ENCODE results near the gene RIPOR2.

RIPOR2 gene

DNA sequence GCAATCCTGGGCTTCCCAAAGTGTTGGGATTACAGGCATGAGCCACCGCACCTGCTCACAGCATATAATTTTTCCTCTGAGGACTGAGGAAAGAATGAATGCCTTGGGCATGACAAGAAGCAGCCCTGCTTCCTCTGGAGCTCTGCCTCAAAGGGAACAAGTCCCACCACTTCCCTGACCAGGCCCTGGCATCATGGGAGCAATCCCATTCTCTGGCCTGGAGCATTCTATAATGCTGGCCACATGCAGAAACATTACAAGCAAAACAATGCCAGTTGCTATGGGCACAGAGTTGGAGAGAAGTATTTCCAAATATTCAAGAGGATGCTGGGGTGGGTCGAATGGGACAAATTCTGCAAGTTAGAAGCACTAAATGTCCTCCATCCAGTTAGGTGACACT lies 95.6 kb downstream of the RIPOR2 start:
- no peak for DNase-seq

DNA sequence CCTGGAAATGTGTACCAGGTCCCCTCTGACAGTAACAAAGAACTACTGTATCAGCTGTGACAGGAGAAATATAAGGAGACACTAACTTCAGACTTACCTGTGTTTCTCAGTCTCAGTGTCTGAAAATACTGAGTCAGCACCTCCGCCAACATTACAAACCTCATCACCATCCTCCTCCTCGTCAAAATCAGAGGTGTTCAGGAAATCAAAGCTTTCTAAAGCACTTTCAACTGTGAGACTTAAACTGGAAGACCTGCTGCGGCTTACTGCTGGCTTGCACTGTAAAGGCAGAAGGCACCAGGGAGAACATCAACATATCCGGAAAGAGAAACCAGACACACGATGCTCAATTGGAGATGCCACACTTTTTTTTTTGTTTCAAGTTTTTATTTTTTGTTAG lies 96.8 kb downstream of the RIPOR2 start:
- DNase-seq, result no peak

DNA sequence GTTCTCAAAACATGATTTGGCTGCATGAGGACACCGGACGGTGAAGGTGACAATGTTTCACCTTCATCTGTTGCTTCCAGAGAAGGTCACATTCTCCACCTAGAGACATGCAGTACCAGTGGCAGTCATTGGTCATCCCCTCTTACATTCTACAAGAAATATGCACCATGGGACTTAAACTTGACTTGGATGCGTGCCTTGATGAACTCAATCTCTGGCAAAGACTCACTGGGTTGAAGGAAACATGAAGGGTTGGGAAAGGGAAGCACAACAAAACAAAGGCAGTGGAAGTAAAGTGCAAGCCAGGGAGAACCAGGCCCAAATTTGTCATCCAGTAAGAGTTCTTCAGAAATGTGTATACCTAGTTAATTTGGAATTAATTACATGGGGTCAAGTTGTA lies 97.7 kb downstream of the RIPOR2 start:
- no peak for DNase-seq

DNA sequence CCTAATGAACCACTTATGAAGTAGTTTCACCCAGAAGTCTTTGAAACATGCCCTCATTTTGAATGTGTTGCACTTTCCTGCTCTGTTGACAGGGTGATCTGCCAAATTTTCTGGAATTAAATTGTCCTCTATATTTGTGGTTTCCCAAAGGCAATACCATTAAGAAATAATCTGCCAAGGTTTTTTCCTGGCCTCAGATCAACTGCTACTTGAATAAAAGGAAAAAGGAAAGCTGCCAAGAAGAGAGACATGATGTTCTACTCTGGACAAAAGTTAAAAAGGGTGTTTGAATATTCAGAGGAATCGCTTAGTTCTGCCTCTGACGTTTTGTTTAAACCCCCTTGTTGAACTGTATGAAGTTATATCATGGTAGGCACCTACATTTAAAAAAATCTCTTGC lies 99.7 kb downstream of the RIPOR2 start:
- DNase-seq, result no peak

DNA sequence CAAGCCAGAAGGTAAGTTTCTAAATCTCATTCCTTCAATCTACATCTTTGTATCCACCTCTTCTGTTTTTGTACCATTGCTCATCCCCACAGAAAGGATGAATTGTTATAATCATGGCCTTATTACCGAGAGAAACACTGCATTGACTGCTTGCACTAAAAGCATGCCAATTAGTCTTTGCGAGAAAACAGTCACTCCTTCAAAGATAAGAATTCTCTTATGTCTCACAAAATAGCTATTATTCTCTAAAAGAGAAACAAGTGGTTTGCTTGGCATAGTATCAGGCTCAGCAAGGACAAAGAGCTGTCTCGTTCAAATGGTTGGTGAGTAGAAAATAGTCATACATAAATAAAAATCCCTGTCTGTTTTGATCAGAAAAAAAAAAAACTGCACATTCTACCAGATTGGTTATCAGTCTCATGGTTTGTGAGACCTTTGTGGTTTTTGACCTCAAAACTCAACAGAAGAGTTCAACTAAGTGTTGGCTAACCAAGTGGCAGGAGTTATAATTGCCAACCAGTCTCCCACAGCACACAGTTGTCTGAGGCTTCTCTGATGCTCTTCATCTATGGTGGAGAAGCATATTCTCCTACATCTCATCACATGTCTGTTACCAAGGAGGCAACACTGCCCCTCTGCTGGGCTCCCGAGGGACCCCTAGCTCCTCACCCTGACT lies 101.9 kb downstream of the RIPOR2 start:
- no peak for DNase-seq

DNA sequence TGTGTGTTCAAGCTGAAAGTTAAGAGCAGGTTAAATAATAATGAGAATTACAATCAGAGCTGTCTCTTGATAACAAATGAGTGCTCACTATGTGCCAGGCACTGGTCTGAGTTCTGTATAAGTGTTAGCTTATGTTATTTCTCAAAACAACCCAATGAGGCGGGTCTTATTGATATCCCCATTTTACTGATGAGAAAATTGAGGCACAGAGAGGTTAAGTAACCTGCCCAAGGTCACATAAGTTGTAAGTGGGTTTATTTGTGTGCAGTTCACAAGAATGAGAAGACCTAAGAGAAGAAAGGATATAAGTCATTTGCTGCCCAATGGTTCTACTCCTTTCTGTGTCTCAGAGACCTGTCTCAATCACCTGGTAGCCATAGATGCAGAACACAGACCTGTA lies 103.0 kb downstream of the RIPOR2 start:
- DNase-seq, result no peak

DNA sequence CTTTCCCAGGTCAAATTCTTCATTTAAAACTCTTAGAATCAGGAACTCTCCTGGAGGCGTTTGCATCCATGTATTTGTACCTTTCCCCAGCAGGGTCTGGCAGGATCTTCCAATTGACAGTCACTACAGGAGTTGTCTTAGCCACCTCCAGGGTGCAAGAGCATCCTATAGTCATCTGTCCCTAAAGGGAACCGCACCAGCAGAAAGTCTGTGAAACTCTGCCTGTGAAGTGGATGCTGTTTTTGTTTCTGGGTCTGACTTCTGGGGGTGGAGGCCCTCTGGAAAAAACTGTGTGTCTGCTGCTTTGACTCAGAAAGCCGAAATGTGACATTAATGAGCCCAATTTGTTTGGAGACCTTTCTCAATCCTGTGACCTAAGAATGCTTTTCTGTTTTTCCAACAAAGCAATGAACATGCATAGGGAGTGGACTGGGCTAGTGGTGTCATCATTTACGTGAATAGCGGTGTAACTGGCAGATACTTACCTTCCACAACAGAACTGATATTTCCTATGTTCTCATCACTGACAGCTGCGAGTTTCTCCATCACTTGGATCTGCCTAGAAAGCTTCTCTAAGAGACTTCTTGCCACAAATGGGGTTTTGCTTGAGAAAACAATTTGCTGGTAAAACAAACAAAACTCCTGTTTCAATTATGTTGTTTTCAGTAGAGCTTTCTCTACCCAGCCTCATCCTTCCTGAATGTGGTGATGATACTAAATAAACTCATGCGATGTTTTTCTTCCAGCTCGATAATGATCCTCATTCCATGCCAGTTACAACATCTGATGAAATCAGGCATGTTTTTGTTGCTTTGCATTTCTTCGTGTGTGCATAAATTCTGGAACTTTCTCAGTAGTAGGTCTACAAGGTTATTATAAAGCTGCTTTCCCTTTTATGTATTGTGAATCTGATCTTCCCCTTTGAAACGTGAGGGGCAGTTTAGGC lies 103.7 kb downstream of the RIPOR2 start:
- no peak for DNase-seq

DNA sequence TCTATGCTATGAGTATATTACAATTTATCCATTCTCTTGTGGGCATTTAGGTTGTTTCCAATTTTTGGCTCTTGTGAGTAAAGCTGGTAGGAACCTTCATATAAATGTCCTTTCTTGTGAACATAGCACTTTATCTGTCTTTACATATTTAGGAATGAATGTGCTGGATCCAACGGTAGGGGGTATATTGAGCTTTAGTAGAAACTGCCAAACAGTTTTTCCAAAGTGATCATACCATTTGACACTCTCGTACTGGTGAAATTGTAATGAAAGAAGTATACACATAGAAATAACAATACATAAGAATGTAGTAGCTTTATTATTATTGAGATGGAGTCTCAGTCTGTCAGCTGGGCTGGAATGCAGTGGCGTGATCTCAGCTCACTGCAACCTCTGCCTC lies 106.1 kb downstream of the RIPOR2 start:
- DNase-seq, result no peak

DNA sequence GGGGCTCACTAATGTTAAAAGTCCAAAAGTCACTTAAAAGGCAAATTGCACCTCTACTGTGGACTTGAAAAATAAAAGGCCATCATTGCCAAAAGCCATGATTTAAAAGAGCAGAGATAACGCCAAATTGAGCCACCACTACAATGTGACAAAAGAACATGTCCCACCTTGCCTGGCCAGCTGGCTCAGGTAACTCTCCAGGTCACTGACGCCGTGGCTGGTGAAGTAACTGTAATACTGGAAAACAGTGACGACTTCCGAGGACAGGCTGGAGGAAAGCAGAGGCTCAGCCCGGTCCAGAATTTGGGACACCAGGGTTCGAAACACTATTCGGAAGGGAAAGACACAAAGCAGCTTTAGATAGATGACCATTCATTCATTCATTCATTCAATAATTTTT lies 107.8 kb downstream of the RIPOR2 start:
- DNase-seq, result no peak

DNA sequence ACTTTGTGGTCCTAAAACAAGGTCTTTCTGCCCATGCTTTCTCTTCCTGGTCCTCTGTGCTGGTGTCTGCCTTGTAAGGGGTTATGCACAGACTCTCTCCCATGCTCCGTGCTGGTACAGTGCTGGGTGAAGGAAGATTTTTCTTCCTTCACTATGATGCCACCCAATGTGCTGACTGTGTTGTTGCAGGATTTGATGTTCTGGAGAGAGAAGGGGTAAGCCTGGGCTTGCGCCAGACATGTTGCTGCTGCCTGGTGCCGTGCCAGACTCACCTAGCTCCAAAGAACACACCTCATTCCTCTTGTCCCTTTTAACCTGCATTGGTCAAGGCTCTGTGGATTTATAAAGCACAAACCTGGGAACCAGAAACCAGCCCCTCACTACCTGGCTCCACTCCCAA lies 108.6 kb downstream of the RIPOR2 start:
- peak in 1 of 2 experiments; percentile 12 for DNase-seq

DNA sequence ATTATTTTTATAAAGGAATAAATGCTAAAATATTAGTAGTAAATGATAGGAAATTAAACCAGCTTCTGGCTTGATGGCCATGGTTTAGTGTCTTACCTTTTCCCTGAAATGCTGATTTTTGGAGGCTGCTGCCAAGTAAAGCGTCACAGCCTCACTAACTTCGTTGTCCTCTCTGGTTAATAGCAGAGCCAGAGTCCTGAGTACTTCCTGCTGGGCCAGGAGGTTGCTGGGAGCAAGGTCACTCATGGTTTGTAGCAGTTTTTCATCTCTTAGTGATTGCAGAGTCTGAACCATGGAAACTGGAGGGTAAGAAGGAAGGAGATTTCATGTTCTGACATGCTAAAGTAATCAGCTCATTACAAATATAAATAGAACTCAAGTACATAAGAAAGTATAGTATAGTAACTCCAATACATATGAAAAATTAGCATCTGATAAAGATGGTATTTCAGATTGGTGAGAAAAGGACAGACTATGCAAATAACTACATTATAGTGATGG lies 110.6 kb downstream of the RIPOR2 start:
- no peak for DNase-seq

DNA sequence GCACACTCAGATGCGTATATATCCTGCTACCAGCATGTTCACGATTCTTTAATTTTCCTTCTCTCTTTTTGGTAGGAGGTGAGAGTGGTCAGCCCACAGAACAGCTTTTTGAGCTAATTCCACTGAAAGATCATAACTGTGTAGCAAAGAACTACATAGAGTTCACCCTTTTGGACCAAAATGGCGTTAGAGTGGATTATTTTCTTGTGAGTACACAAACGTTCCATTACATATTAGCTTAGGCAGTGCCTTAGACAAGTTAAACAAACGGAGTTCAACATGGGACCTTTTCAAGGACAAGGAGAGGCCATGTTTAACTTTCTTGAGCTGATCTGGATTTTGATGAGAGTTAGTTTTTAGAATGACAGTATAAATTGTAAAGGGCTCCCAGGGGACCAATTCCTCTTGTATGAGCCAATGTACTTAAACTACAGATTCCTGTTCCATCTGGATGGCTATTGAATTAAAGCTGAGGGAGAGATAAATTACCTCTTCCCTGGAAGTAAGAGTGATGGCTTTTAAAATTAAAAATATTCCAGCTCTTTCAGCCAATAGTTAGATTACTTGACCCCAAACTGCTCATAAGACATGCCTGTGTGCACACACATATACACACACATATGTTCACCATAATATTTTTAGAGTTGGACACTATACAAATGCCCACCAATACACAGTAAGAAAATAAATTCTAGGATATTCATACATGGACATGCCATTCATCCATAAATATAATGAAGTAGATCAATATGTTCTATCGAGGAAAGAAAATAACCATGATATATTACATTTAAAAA lies 111.4 kb downstream of the RIPOR2 start:
- DNase-seq, result peak; percentile 48 to 87

DNA sequence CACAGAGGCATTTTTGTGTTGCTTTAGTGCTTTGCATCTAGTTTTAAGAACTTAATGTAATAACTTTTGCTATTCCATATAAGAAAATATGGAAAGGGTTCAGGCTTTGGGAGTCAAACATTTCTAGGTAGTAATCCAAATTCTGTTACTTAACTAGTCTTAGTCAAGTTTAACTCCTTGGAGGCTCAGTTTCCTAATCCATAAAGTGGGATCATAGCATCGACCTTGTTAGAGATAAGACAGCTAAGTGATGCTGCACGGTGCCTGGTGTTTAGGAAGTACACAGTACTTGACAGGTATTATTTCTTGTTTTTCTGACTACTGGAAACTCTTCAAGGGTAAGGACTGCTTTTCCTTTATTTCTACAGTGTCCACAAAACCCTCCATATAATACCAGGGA lies 112.6 kb downstream of the RIPOR2 start:
- no peak for DNase-seq

DNA sequence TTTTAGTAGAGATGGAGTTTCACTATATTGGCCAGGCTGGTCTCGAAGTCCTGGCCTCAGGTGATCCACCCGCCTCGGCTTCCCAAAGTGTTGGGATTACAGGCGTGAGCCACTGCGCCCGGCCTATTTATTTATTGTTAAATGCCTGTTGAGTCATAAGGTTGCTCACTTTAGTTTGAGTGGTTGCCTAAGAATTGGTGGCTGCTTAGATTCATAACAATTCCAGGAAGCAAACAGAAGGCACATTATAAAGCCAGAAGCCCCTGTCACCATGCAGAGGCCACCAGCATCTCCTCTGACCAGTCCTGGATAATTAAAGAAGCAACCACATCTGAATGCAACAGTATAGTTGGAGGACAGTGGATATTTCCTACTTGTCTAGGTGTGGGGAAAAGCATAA lies 113.1 kb downstream of the RIPOR2 start:
- DNase-seq, result no peak

DNA sequence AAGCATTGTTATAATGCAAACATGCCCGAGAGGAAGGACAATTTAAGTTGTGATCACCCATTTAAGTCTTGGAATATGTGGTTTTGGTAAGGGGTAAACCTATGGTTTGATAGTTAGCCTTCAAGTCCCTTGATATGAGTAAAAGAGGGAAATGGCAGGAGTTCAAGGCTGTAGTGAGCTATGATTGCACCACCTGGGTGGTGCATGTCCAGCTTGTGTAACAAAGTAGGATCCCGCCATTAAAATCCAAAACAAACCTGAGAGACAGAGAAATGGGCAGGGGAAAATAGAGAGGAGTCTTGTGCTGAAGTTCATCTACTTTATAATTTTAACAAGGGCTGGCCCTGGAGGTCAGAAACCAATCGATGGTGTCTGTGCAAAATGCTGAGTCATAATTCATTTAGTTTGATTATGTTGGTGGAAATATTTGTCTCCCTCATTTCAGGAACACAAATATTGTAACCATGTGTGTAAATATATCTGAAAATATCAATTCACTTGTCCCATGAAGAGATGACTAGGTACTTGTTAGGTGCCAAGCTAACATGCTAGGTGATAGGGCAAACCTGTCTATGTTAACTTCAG lies 113.8 kb downstream of the RIPOR2 start:
- DNase-seq, result no peak

DNA sequence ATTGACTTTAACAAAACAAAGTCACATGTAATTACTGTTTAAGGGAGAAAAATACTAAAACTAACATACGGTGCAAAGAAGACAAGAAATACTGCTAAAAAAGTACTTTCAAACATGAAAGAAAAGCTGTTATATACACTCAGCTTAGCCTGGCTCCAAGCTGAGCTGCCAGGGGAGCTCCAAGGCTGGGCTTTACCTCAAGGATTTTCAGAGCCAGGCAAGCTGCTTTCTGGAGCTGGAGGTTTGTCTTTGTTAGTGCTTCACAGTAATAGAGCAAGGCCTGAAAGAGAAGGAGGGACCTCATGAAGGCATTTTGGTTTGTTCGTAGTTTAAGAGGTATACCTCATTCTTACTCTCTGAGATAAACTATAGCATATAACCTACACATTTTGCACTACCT lies 117.4 kb downstream of the RIPOR2 start:
- no peak for DNase-seq

DNA sequence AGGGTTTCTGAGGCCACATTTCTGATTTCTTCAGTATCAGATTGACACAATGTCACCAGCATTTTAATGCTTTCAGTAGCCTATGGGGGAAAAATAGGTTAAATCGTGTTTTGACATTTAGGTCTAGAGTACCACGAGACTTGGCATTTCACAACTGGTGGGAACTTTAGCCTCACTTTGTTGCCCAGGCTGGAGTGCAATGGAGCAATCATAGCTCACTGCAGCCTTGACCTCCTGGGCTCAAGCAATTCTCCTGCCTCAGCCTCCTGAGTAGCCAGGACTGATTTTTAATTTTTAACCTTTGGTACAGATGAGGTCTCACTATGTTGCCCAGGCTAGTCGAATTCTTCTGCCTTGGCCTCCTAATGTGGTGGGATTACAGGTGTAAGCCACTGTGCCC lies 126.0 kb downstream of the RIPOR2 start:
- DNase-seq, result no peak

DNA sequence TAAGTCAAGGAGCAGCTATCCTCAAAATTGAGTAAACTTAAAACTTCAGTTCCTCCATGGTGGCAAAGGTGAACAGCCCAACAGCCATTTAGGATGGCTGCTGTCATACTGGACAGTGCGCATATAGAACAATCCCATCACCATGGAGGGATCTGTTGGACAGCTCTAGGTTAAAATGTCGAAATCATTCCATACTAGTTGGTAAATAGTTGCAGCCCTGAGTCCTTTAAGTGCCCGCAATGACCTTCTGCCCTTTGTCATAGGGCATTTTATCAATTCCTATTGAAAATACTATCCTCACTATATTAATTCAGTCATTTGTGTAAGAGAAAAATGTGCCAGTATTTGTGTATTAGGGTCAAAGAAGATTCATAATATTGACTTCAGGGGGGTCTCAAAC lies 128.2 kb downstream of the RIPOR2 start:
- DNase-seq, result no peak

DNA sequence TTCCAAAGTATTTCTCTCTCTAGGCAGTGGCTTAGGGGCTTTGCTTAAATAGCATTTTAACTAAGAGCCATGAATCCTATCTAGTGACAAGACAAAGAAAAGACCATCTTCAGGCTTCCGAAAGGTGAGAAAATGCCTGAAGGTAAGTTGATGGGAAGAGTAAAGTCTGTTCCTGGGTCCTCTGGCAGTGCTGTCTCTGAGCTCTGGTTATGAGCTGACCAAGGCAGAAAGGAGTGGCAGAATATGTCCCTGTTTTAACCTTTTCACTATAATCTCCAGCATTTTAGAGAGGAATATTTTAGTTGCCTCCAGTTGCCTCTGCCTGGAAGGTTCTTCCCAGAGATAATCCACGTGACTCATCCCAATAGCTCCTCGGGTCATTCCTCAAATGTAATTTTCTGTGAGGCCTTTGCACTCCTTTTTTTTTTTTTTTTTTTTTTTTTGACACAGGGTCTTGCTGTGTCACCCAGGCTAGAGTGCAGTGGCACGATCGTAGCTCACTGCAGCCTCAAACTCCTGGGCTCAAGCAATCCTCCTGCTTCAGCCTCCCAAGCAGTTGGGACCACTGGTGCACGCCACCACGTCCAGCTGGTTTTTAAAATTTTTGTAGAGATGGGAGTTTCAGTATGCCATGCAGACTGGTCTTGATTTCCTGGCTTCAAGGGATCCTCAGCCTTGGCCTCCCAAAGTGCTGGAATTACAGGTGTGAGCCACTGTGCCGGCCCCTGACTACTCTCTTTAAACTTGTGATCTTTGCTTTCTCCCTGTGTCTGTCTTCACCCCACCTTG lies 133.3 kb downstream of the RIPOR2 start:
- DNase-seq, result no peak

DNA sequence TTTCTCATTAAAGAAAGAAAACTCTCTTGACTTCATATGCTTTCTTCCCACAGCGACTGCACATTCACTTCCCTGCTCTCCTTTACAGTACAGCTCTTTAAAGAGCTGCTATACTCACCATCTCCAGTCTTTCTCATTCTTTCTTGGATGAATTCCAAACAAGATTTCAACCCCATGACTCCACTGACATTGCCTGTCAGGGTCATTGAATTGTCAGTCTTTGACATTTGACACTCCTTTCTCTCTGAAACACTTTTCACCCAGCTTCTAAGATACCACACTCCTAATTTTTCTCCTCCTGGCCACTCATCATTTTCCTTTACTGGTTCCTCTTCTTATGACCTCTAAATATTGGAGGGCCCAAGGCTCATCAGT lies 136.2 kb downstream of the RIPOR2 start:
- DNase-seq, result no peak

DNA sequence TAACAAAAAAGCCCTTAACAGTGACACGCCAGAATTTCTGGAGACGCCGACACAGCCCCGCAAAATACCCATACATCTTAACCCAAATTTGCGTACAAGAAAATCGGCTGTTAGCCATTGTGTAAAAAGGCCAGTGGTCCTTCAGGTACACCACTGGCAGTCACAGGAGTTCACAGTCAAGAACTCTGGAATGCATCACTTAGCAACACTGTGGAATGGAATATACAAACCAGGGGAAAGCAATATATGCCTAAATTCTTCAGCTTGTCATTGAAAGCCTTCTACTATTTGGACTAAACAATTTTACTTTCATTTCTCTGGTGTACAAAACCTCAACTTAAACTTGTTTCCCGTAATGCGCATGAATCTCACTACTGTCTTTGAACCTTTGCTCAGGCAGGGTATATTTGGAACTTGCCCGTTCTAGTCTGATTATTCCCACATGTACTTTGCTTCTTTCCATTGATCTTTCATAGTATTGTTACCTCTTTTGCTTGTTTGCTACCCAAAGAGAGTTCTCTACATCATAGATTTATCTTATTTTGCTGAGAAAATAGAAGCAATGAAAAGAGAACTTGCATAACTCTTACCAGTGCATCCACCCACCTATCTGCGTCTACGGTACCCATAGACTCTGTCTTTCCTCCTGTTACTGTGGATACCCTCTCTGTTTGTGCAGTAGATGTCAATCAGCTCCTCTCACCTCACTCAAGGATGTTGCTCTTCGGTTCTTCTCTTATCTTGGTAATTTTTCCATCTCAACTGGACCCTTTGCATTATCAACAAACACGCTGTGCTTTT lies 136.8 kb downstream of the RIPOR2 start, which contains the start of gene ARMH2:
Gene ARMH2, minus strand, starts transcription at position 178 of the 801 bp plus-strand sequence. Its CDS starts 60 bp downstream, at position 118.
- no peak for DNase-seq
